GM10266 (cell line): ENCODE data around the gene APOBEC3A.

Source experiments
- DNase-seq: peaks from one replicate; pipeline ENCODE4 v3.0.0; 2012; ENCODE audit errors: extremely low spot score
- CTCF ChIP-seq: IDR thresholded peaks from 2 replicates; pipeline ENCODE4 v1.5.1; 2012; ENCODE audit warnings: mild to moderate bottlenecking, low read depth; ENCODE audit not compliant: control insufficient read depth, insufficient read depth; ENCODE audit errors: missing control alignments

APOBEC3A gene

GRCh38 chr22:38957046-38957770 lies at the start of gene APOBEC3A:
APOBEC3A (plus strand) TSS chr22:38957609; CDS start chr22:38957692, 83 bp downstream.
- TF ChIP-seq CTCF: no peak
- no peak for DNase-seq

GRCh38 chr22:38907767-38908166 lies 49.6 kb upstream of the APOBEC3A start:
- TF ChIP-seq CTCF: no peak
- no peak for DNase-seq

- no peak for TF ChIP-seq CTCF
- no peak for DNase-seq
Measured at GRCh38 chr22:38911434-38911833, 46.0 kb upstream of the APOBEC3A start.

- TF ChIP-seq CTCF: no peak
- no peak for DNase-seq
Measured at GRCh38 chr22:38919631-38920190, 37.7 kb upstream of the APOBEC3A start.

- no peak for TF ChIP-seq CTCF
- no peak for DNase-seq
Measured at GRCh38 chr22:38921120-38921519, 36.3 kb upstream of the APOBEC3A start.

GRCh38 chr22:38921806-38922205 lies 35.6 kb upstream of the APOBEC3A start:
- TF ChIP-seq CTCF: no peak
- no peak for DNase-seq
